Stimulated activated naive B cell treated with anti-CD40 and anti-IgM and Interleukin-4, amounts not matched to agents 10 μg/mL and 1 μg/mL and 100 μg/mL, for 72 hours (primary cell): ENCODE measurements around the gene C1S.

Experiments
- ATAC-seq, 2 donors: fragments of 150-1000 bp; cut with Tn5 transposase; replicated peaks; 2 replicates each; pipeline ENCODE4 v1.10.0; 2021; ENCODE audit warnings: moderate library complexity in 1 of 2
- DNase-seq: peaks from one replicate; pipeline ENCODE4 v3.0.0; 2021
- H3K27ac Mint-ChIP-seq: one replicate; pipeline ENCODE4 v1.8.0; 2022; ENCODE audit warnings: mild to moderate bottlenecking, mixed read lengths
- H3K27me3 Mint-ChIP-seq, 2 donors: one replicate each; pipeline ENCODE4 v1.8.0; 2022; ENCODE audit warnings: mixed read lengths in 2 of 2
- H3K36me3 Mint-ChIP-seq, 2 donors: one replicate each; pipeline ENCODE4 v1.8.0; 2022; ENCODE audit warnings: mixed read lengths in 2 of 2, mild to moderate bottlenecking in 1 of 2
- H3K4me1 Mint-ChIP-seq, 2 donors: one replicate each; pipeline ENCODE4 v1.8.0; 2022; ENCODE audit warnings: mixed read lengths in 2 of 2, mild to moderate bottlenecking in 1 of 2
- H3K4me3 Mint-ChIP-seq, 2 donors: one replicate each; pipeline ENCODE4 v1.8.0; 2022; ENCODE audit warnings: mild to moderate bottlenecking in 2 of 2, mixed read lengths in 2 of 2, moderate library complexity in 1 of 2
- H3K9me3 Mint-ChIP-seq, 2 donors: one replicate each; pipeline ENCODE4 v1.8.0; 2022; ENCODE audit warnings: mixed read lengths in 2 of 2, mild to moderate bottlenecking in 1 of 2

C1S gene

GRCh38 chr12:7058850-7059395 is 1.6 kb upstream of the C1S start:
- ATAC-seq (no peak), DNase-seq (no peak)
- H3K36me3 Mint-ChIP-seq: no peaks in the 10 kb centered on the region
- no peak overlapping the region for H3K27ac Mint-ChIP-seq
- no peak overlapping the region for H3K4me3 Mint-ChIP-seq
- H3K9me3 Mint-ChIP-seq: no peaks in the 10 kb centered on the region
- peaks cover 50 to 74% of the 10 kb centered on the region in 2 donors for H3K27me3 Mint-ChIP-seq
- H3K4me1 Mint-ChIP-seq: no peaks in the 10 kb centered on the region

DNA sequence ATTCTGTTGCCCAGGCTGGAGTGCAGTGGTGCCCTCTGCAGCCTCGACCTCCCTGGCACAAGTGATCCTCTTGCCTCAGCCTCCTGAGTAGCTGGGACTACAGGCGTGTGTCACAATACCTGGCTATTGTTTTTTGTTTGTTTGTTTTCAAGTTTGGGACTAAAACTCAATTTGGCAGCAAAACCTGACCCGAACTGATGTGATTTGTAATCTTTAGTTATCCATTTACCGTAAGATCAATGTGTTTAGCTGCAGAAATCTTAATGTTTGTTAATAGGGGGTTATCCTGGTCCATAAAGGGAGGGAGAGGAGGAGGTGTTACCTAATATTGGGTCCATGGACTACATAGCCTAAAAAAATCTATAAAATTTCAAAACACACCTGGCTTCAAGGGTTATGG is 738 bp upstream of the C1S start:
- Mint-ChIP-seq H3K36me3 (no peaks in the 10 kb centered on the region), H3K4me3 (no peak overlapping the region), H3K4me1 (no peaks in the 10 kb centered on the region), H3K27ac (no peak overlapping the region), H3K9me3 (no peaks in the 10 kb centered on the region), H3K27me3 (peaks cover 46 to 70% of the 10 kb centered on the region in 2 donors)
- ATAC-seq: no peak
- no peak for DNase-seq

DNA sequence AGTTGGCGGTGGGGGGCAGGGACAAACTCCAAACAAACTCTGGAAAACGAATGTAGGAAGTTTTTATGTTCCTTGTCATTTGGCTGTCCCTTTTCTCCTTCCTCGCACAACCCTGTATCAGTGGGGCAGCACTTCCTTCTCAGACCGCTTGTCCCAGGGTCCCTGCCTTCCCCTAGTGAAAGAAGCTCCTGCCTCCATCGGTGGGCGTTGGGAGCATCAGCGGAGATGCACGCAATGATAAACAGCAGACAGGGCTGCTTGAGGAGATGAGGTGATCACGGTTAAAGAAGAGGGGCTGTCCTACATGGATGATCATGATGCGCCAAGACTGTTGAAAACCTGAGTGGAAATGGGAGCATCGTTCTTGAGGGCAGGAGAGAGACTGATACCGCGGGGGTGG is 620 bp downstream of the C1S start:
- H3K36me3 Mint-ChIP-seq: no peaks in the 10 kb centered on the region
- DNase-seq: no peak
- H3K4me3 Mint-ChIP-seq: no peak overlapping the region
- H3K27ac Mint-ChIP-seq: no peak overlapping the region
- H3K27me3 Mint-ChIP-seq: peaks cover 41 to 56% of the 10 kb centered on the region in 2 donors
- no peaks in the 10 kb centered on the region for H3K9me3 Mint-ChIP-seq
- ATAC-seq: no peak
- no peaks in the 10 kb centered on the region for H3K4me1 Mint-ChIP-seq

GRCh38 chr12:7061596-7061995 is 1.1 kb downstream of the C1S start:
- Mint-ChIP-seq H3K4me3 (no peak overlapping the region), H3K9me3 (no peaks in the 10 kb centered on the region), H3K27me3 (peaks cover 44 to 58% of the 10 kb centered on the region in 2 donors), H3K4me1 (no peaks in the 10 kb centered on the region), H3K36me3 (no peaks in the 10 kb centered on the region), H3K27ac (no peak overlapping the region)
- ATAC-seq (no peak), DNase-seq (no peak)

DNA sequence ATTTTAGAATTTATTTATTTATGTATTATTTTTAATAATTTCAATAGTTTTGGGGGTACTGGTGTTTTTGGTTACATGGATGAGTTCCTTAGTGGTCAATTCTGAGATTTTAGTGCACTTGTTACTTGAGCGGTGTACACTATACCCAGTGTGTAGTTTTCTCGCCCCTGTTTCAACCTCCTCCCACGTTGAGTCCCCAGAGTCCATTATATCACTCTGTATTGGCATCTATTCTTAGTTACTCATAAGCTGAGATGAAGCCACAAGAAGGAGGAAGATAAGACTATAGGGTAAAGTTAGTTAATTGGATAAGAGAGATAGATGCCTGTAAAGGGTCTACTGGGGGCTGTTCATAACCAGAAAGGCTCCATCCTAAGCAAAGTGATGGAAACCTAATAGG is 4.0 kb downstream of the C1S start:
- Mint-ChIP-seq H3K27me3 (peaks cover 39 to 49% of the 10 kb centered on the region in 2 donors), H3K4me3 (no peak overlapping the region), H3K9me3 (no peaks in the 10 kb centered on the region), H3K4me1 (no peaks in the 10 kb centered on the region), H3K27ac (no peak overlapping the region), H3K36me3 (no peaks in the 10 kb centered on the region)
- DNase-seq (no peak), ATAC-seq (no peak)

DNA sequence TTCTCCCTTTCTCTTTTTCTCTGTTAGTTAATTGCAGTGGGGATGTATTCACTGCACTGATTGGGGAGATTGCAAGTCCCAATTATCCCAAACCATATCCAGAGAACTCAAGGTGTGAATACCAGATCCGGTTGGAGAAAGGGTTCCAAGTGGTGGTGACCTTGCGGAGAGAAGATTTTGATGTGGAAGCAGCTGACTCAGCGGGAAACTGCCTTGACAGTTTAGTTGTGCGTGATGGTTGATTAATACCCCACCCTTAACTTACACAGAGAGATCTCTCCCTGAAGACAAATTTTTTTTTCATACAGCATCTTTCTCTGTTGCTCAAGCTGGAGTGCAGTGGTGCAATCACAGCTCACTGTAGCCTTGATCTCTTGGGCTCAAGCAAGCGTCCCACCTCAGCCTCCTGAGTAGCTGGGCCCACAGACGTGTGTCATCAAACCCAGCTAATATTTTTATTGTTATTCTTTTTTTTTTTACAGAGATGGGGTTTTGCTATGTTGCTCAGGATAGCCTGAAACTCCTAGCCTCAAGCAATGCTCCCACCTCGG is 4.6 kb downstream of the C1S start:
- Mint-ChIP-seq H3K4me3 (no peak overlapping the region), H3K27me3 (peaks cover 35 to 46% of the 10 kb centered on the region in 2 donors), H3K36me3 (peaks cover 0 to under 1% of the 10 kb centered on the region in 2 donors)

GRCh38 chr12:7066596-7066995 is 6.1 kb downstream of the C1S start:
- no peak overlapping the region for H3K27ac Mint-ChIP-seq
- peaks cover 0 to 1% of the 10 kb centered on the region in 2 donors for H3K36me3 Mint-ChIP-seq
- peaks cover 25 to 41% of the 10 kb centered on the region in 2 donors for H3K27me3 Mint-ChIP-seq
- H3K9me3 Mint-ChIP-seq: no peaks in the 10 kb centered on the region
- ATAC-seq (no peak), DNase-seq (no peak)
- no peak overlapping the region for H3K4me3 Mint-ChIP-seq
- no peaks in the 10 kb centered on the region for H3K4me1 Mint-ChIP-seq

More for the DNA sequence above, 4.6 kb downstream of the C1S start:
- Mint-ChIP-seq H3K27ac (no peak overlapping the region), H3K4me1 (no peaks in the 10 kb centered on the region), H3K9me3 (no peaks in the 10 kb centered on the region)
- no peak for DNase-seq
- ATAC-seq: no peak

GRCh38 chr12:7067096-7067495 is 6.6 kb downstream of the C1S start:
- no peak overlapping the region for H3K27ac Mint-ChIP-seq
- H3K36me3 Mint-ChIP-seq: peaks cover 0 to 1% of the 10 kb centered on the region in 2 donors
- H3K27me3 Mint-ChIP-seq: peaks cover 29 to 46% of the 10 kb centered on the region in 2 donors
- H3K9me3 Mint-ChIP-seq: no peaks in the 10 kb centered on the region
- ATAC-seq (no peak), DNase-seq (no peak)
- H3K4me3 Mint-ChIP-seq: no peak overlapping the region
- H3K4me1 Mint-ChIP-seq: no peaks in the 10 kb centered on the region

DNA sequence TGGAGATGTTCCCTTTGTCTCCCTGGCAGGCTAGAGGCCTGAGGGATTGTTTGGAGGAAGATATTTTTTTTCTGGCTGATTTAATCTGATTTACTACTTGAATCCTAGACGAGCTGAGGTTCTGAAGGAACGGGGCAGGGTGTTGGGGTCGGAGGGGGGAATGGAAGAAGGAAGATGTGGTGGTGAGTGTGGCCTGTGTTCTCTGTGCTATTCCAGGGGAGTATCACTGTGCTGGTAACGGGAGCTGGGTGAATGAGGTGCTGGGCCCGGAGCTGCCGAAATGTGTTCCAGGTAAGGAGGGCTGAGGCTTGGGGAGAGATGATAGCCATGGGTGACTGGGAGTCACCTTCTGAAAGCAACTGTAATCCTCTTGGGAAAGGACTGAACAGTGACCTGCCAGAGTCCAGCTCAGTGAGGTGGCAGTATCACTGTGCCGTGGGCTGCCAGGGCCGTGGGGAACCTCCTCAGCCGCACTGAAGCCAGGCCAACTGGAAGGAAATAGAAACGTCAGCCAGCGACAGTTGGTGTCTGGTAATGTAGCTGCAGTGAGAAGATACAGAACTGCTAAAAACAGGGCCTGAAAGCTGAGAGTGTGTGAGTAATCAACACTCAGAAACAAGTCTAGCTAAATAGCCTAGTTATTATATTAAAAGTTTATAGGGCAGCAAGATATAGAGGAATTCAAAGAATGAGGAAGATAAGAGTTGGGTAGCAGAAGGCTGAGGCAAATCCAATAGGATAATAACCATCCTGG is 7.9 kb downstream of the C1S start:
- no peaks in the 10 kb centered on the region for H3K4me1 Mint-ChIP-seq
- H3K36me3 Mint-ChIP-seq: peaks cover 0 to 1% of the 10 kb centered on the region in 2 donors
- H3K27me3 Mint-ChIP-seq: peaks cover 31 to 45% of the 10 kb centered on the region in 2 donors
- no peak overlapping the region for H3K27ac Mint-ChIP-seq
- no peak for ATAC-seq
- DNase-seq: no peak
- H3K9me3 Mint-ChIP-seq: no peaks in the 10 kb centered on the region
- no peak overlapping the region for H3K4me3 Mint-ChIP-seq

DNA sequence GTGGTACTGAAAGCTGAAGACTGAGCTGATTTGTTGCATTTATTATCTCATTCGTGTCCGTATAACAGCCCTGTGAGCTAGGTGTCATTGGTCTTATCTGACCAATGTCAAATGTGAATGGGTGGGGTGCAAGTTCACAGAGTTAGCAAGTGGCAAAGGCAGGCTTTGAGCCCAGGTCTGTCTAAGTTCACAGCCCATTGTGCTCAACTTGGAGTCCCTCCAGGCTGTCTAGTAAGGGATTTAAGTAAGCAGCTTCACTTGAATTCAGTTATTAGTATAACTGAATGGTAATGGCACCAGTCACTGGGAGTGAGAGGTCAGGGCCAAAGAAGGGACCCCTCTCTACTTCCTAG is 8.5 kb downstream of the C1S start:
- H3K36me3 Mint-ChIP-seq: peaks cover 0 to 1% of the 10 kb centered on the region in 2 donors
- no peak overlapping the region for H3K27ac Mint-ChIP-seq
- H3K27me3 Mint-ChIP-seq: peaks cover 35 to 40% of the 10 kb centered on the region in 2 donors
- H3K4me1 Mint-ChIP-seq: no peaks in the 10 kb centered on the region
- ATAC-seq (no peak), DNase-seq (no peak)
- no peaks in the 10 kb centered on the region for H3K9me3 Mint-ChIP-seq
- no peak overlapping the region for H3K4me3 Mint-ChIP-seq

- no peak for ATAC-seq
- peaks cover 0 to 1% of the 10 kb centered on the region in 2 donors for H3K36me3 Mint-ChIP-seq
- DNase-seq: no peak
- H3K4me3 Mint-ChIP-seq: no peak overlapping the region
- H3K9me3 Mint-ChIP-seq: no peaks in the 10 kb centered on the region
- H3K27me3 Mint-ChIP-seq: peaks cover 35 to 38% of the 10 kb centered on the region in 2 donors
- no peak overlapping the region for H3K27ac Mint-ChIP-seq
- H3K4me1 Mint-ChIP-seq: no peaks in the 10 kb centered on the region
Measured at GRCh38 chr12:7069386-7069785, 8.9 kb downstream of the C1S start.

DNA sequence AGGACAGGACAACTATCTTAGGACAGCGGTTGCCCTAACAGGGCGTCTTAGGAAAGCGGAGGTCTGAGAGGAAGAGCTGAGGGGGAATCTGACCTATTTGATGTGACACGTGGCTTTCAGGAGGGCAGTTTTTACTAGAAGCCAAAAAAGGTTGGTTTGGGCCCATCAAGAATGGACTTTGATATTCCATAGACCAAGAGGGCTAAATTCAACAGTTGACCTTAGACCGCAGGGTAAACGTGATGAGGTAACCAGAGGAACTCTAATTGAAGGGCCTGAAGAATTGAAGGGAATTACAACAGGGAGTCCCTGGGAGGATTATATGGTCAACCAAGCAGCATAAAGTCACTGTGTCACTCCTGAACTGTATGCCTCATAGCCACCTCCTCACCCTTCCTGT is 11.5 kb downstream of the C1S start:
- H3K4me1 Mint-ChIP-seq: no peaks in the 10 kb centered on the region
- H3K27me3 Mint-ChIP-seq: peaks cover 40 to 47% of the 10 kb centered on the region in 2 donors
- H3K9me3 Mint-ChIP-seq: no peaks in the 10 kb centered on the region
- H3K36me3 Mint-ChIP-seq: peaks cover 0 to 1% of the 10 kb centered on the region in 2 donors
- no peak for ATAC-seq
- no peak overlapping the region for H3K4me3 Mint-ChIP-seq
- no peak overlapping the region for H3K27ac Mint-ChIP-seq
- DNase-seq: no peak

DNA sequence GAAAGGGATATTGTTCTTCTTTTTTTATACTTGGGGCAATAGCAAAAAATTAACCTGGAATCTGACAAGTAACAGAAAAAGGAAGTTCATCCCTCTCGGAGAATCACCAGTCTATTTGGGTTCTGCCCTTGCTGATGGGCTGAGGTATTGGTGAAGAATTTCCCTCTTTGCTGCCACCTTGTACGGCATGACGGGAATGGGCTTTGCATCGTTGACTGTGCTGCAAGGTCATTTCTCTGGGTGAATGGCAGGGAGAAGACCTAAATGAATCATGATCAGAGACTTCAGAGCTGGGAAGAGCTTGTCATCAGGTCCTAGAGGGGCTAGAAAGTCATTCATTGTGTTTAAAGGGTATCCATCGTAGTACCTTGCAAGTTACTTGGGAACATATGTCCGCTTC is 12.0 kb downstream of the C1S start:
- Mint-ChIP-seq H3K9me3 (no peaks in the 10 kb centered on the region), H3K36me3 (peaks cover 0 to 1% of the 10 kb centered on the region in 2 donors), H3K27ac (no peak overlapping the region), H3K4me3 (no peak overlapping the region), H3K27me3 (peaks cover 38 to 47% of the 10 kb centered on the region in 2 donors), H3K4me1 (no peaks in the 10 kb centered on the region)
- ATAC-seq: no peak
- no peak for DNase-seq

DNA sequence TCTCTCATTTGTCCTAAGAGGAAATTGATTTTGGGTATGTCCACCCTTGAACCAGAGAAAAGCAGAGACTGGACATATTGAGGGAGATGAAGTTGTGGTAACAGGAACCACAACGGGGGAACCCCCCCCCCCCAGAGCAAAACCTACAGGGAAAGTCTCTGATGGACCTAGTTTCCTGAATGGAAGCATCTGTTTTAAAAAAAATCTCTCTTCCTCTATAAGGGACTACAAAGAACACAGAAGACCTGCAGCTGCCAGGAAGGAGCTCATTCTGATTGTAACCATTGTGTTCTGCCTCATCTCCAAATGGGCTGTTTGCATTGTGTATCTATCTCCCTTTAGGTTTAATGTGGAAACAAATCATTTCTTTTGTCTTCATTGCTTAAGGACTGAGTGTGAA is 13.4 kb downstream of the C1S start:
- H3K9me3 Mint-ChIP-seq: no peaks in the 10 kb centered on the region
- peaks cover 32 to 40% of the 10 kb centered on the region in 2 donors for H3K27me3 Mint-ChIP-seq
- no peaks in the 10 kb centered on the region for H3K4me1 Mint-ChIP-seq
- H3K4me3 Mint-ChIP-seq: no peak overlapping the region
- ATAC-seq (no peak), DNase-seq (no peak)
- H3K36me3 Mint-ChIP-seq: peaks cover 0 to 1% of the 10 kb centered on the region in 2 donors
- no peak overlapping the region for H3K27ac Mint-ChIP-seq

DNA sequence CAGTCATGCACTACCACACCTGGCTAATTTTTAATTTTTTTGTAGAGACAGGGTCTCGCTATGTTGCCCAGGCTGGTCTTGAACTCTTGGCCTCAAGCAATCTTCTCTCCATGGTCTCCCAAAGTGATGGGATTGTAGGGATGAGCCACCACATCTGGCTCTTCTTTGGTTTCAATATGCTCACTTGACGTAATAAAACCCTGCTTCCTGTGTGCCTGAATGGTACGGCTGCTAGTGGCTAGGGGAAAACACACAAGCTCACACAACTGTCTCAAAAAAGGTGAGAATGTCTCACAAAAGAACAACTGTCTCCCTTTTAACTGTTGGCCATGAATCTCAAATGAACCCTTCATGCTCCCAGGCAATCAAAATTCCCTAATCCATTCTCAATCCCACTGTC is 15.0 kb downstream of the C1S start:
- Mint-ChIP-seq H3K4me3 (no peak overlapping the region), H3K4me1 (no peaks in the 10 kb centered on the region), H3K9me3 (no peaks in the 10 kb centered on the region), H3K27ac (no peak overlapping the region), H3K27me3 (peaks cover 28 to 33% of the 10 kb centered on the region in 2 donors), H3K36me3 (no peaks in the 10 kb centered on the region)
- DNase-seq (no peak), ATAC-seq (no peak)
